K562 (cell line): ENCODE measurements around the gene BFSP2. TPM values are rescaled to one million over a fixed set of nuclear protein-coding genes. Genes with fewer than 3 reads are reported as not detected.

ENCODE experiments used
- ATAC-seq: fragments of 200-7000 bp; cut with Tn5 transposase; 3 replicates; pipeline ENCODE4 v1.9.1; 2020; ENCODE audit warnings: moderate library complexity
- BruUV-seq: library from RNA; stranded (reverse); fragments of 400-500 nt; replicated peaks from 2 replicates; lab custom pipeline; 2021; lab: Mats Ljungman, UMichigan
- CTCF ChIA-PET: fragments of 300-600 bp; formaldehyde crosslinking; extraction: SDS; loops from one replicate; lab custom pipeline; 2021; ENCODE audit warnings: low intra/inter-chr PET ratio; lab: Yijun Ruan, JAX
- POLR2A ChIA-PET: fragments of 300-600, 350-650 bp; sonication (Branson Sonifier 250); formaldehyde crosslinking; extraction: SDS; loops from one replicate; lab custom pipeline; 2021; ENCODE audit warnings: antibody characterized with exemption, inconsistent platforms; lab: Yijun Ruan, JAX
- DNase-seq, 4 experiments: peaks; one replicate each; pipeline versions ENCODE4 v3.0.0 to v3.0.0-alpha.2; 2011 to 2018; ENCODE audit warnings: low spot score in 3 of 4, mixed read lengths in 3 of 4; ENCODE audit errors: extremely low read depth in 1 of 4
- FAIRE-seq: peaks from 2 replicates; lab custom pipeline; 2011; peaks lifted over from hg19 to GRCh38; lab: Jason Lieb, UNC
- H2AFZ ChIP-seq: 2 replicates; pipeline ENCODE4 v1.6.0; 2011; ENCODE audit warnings: low read depth, low read length, control low read depth, inconsistent platforms
- H3K27ac ChIP-seq: fragments of 200-600 bp; 3 replicates; pipeline ENCODE4 v1.8.0; 2011; ENCODE audit warnings: low read depth, mild to moderate bottlenecking, control low read depth, inconsistent platforms, low read length, moderate library complexity, mixed read lengths; ENCODE audit errors: extremely low read depth
- H3K27me3 ChIP-seq, 2 experiments: fragments of 300-600 bp in 1 of 2; 2 replicates in 1 of 2; 3 replicates in 1 of 2; pipeline versions ENCODE4 v1.6.0 to v1.8.0; 2011; ENCODE audit warnings: inconsistent platforms in 2 of 2, low read length in 2 of 2, mild to moderate bottlenecking in 1 of 2, mixed read lengths in 1 of 2, moderate library complexity in 1 of 2; ENCODE audit not compliant: control insufficient read depth in 2 of 2, insufficient read depth in 2 of 2
- H3K36me3 ChIP-seq: fragments of 300-600 bp; 3 replicates; pipeline ENCODE4 v1.8.0; 2011; ENCODE audit warnings: mild to moderate bottlenecking, low read length, inconsistent platforms; ENCODE audit not compliant: control insufficient read depth, insufficient read depth
- H3K4me1 ChIP-seq, 2 experiments: fragments of 200-600 bp in 1 of 2; replicated peaks in 1 of 2; 2 replicates in 1 of 2; 3 replicates in 1 of 2; pipeline versions ENCODE4 v1.5.1 to v1.8.0; 2011; ENCODE audit warnings: inconsistent platforms in 2 of 2, low read length in 2 of 2, mild to moderate bottlenecking in 1 of 2, mixed read lengths in 1 of 2, moderate library complexity in 1 of 2; ENCODE audit not compliant: control insufficient read depth in 2 of 2, insufficient read depth in 2 of 2
- H3K4me2 ChIP-seq: 2 replicates; pipeline ENCODE4 v1.6.1; 2011; ENCODE audit warnings: low read length, control low read depth, inconsistent platforms, mixed read lengths; ENCODE audit not compliant: insufficient read depth
- H3K4me3 ChIP-seq: fragments of 200-600 bp; sonication (generic), shearing (Covaris generic); 2 replicates; pipeline ENCODE4 v1.5.1; 2016; ENCODE audit warnings: control low read depth, inconsistent platforms
- H3K79me2 ChIP-seq: fragments of 200-600 bp; 3 replicates; pipeline ENCODE4 v1.8.0; 2011; ENCODE audit warnings: low read length, inconsistent platforms; ENCODE audit not compliant: control insufficient read depth, insufficient read depth
- H3K9ac ChIP-seq, 2 experiments: 2 replicates each; pipeline versions ENCODE4 v1.6.0 to v1.6.1; 2011; ENCODE audit warnings: low read depth in 2 of 2, low read length in 2 of 2, control low read depth in 1 of 2, inconsistent platforms in 1 of 2, mild to moderate bottlenecking in 1 of 2, mixed read lengths in 1 of 2; ENCODE audit not compliant: insufficient read depth in 1 of 2
- H3K9me1 ChIP-seq: one replicate; pipeline ENCODE4 v1.6.0; 2011; ENCODE audit warnings: inconsistent platforms, mild to moderate bottlenecking, low read length, moderate library complexity; ENCODE audit not compliant: control insufficient read depth, insufficient read depth
- H3K9me3 ChIP-seq: replicated peaks from 2 replicates; pipeline ENCODE4 v1.5.1; 2011; ENCODE audit warnings: low read depth, low read length, inconsistent platforms; ENCODE audit not compliant: control insufficient read depth, insufficient read depth
- H4K20me1 ChIP-seq: replicated peaks from 2 replicates; pipeline ENCODE4 v1.6.1; 2011; ENCODE audit warnings: low read length, inconsistent platforms, mixed read lengths; ENCODE audit not compliant: control insufficient read depth, insufficient read depth
- CBX2 ChIP-seq: fragments of 200-600 bp; sonication (generic); IDR thresholded peaks from one replicate; pipeline ENCODE4 v1.6.1; 2012; ENCODE audit warnings: mild to moderate bottlenecking, low read length, inconsistent platforms; ENCODE audit not compliant: insufficient read depth, poor library complexity, severe bottlenecking
- COPS2 ChIP-seq: fragments of 450-650 bp; conservative IDR thresholded peaks from 2 replicates; pipeline ENCODE4 v1.6.1; 2016; ENCODE audit warnings: mild to moderate bottlenecking, moderate library complexity
- JUN ChIP-seq, 2 experiments: sonication (generic) in 1 of 2; formaldehyde crosslinking in 1 of 2; IDR thresholded peaks; 2 replicates each; pipeline versions ENCODE4 v1.6.1 to v1.8.0; 2012 to 2022; ENCODE audit warnings: borderline replicate concordance in 2 of 2, mild to moderate bottlenecking in 2 of 2, improper control_type of control experiment in 1 of 2, low read depth in 1 of 2, low read length in 1 of 2, missing genetic modification reagents in 1 of 2
- MAZ ChIP-seq, 2 experiments: fragments of 450-650 bp in 1 of 2; sonication (generic) in 1 of 2; formaldehyde crosslinking; IDR thresholded peaks in 1 of 2; conservative IDR thresholded peaks in 1 of 2; 2 replicates each; pipeline versions ENCODE4 v1.4.0 to v1.5.0; 2020; ENCODE audit warnings: mild to moderate bottlenecking in 1 of 2, missing genetic modification reagents in 1 of 2
- NCOA4 ChIP-seq: fragments of 450-650 bp; IDR thresholded peaks from 2 replicates; pipeline ENCODE4 v1.6.1; 2018; ENCODE audit warnings: mild to moderate bottlenecking; ENCODE audit not compliant: partially characterized antibody
- NFIX ChIP-seq: fragments of 250-450 bp; sonication (Bioruptor Pico); IDR thresholded peaks from 2 replicates; pipeline ENCODE4 v1.4.0; 2020; ENCODE audit warnings: low read depth, mild to moderate bottlenecking, moderate library complexity
- NFXL1 ChIP-seq: fragments of 450-650 bp; formaldehyde crosslinking; IDR thresholded peaks from 2 replicates; pipeline ENCODE4 v1.4.0; 2021; ENCODE audit warnings: mild to moderate bottlenecking
- POLR2H ChIP-seq: IDR thresholded peaks from 2 replicates; pipeline ENCODE4 v1.6.1; 2016; ENCODE audit warnings: missing genetic modification characterization, low read depth, mild to moderate bottlenecking, control low read depth, missing compliant biosample characterization, moderate library complexity
- SNIP1 ChIP-seq: fragments of 450-650 bp; IDR thresholded peaks from 2 replicates; pipeline ENCODE4 v1.7.1; 2017; ENCODE audit warnings: low read depth, mild to moderate bottlenecking
- SREBF2 ChIP-seq: sonication (generic); formaldehyde crosslinking; IDR thresholded peaks from 2 replicates; pipeline ENCODE4 v1.4.0; 2020; ENCODE audit warnings: mild to moderate bottlenecking, missing genetic modification reagents
- ZNF175 ChIP-seq: fragments of 200-800 bp; sonication (Bioruptor generic); IDR thresholded peaks from 2 replicates; pipeline ENCODE4 v1.6.1; 2016; ENCODE audit warnings: low read depth, mild to moderate bottlenecking, missing genetic modification characterization, missing compliant biosample characterization
- ZNF232 ChIP-seq: sonication (generic); formaldehyde crosslinking; IDR thresholded peaks from 2 replicates; pipeline ENCODE4 v1.8.0; 2022; ENCODE audit warnings: mild to moderate bottlenecking, missing genetic modification reagents
- ZNF253 ChIP-seq: fragments of 250-450 bp; sonication (Bioruptor Pico); conservative IDR thresholded peaks from 2 replicates; pipeline ENCODE4 v1.6.1; 2021; ENCODE audit warnings: mild to moderate bottlenecking
- WGBS: fragments of 100-300 bp; shearing (Covaris generic); methylation state at CpG from one replicate; pipeline ENCODE4 v1.1.6; 2016; ENCODE audit warnings: low coverage, mixed read lengths; ENCODE audit not compliant: insufficient coverage; ENCODE audit errors: missing lambda C conversion rate; 5-methylcytosine and 5-hydroxymethylcytosine counted together
- in situ Hi-C: fragments of 300-500 bp; cut with MboI; formaldehyde crosslinking; loops from 4 replicates; pipeline ENCODE4 v1.15.0; 2018; ENCODE audit warnings: inconsistent platforms, mixed read lengths
- intact Hi-C: fragments of 100-400 bp; cut with micrococcal nuclease; formaldehyde crosslinking; loops from 2 replicates; pipeline ENCODE4 v1.14.2; 2022
- polyA plus RNA-seq, 8 experiments: library from polyadenylated mRNA; depleted of rRNA in 4 of 8; stranded (reverse) in 5 of 8; unstranded in 3 of 8; fragments of >200 nt; fragmentation: Nextera tagmentation in 2 of 8; fragmentation: Illumina TruSeq in 1 of 8; extraction: Ambion mirVana in 2 of 8; extraction: Trizol in 1 of 8; gene quantifications; 2 replicates each; pipeline versions ENCODE4 v1.2.1 to v1.2.3, GENCODE V29; 2011 to 2014; ENCODE audit warnings: inconsistent platforms in 1 of 8, missing spikeins in 1 of 8
- total RNA-seq, 7 experiments: library from RNA; depleted of rRNA in 6 of 7; stranded (reverse); fragments of >200 nt in 6 of 7; fragmentation: Illumina TruSeq in 2 of 7; extraction: Trizol in 2 of 7; gene quantifications; 2 replicates each; pipeline versions ENCODE4 v1.2.1 to v1.2.3, GENCODE V29; 2011 to 2021; ENCODE audit warnings: low replicate concordance in 1 of 7
- TF ChIP-seq, protein P1 (sequence below): sonication (generic); IDR thresholded peaks from 2 replicates; pipeline ENCODE4 v1.6.1; 2016
- TF ChIP-seq, protein P2 (sequence below): fragments of 450-650 bp; formaldehyde crosslinking; IDR thresholded peaks from 2 replicates; pipeline ENCODE4 v1.4.0; 2022; ENCODE audit warnings: missing genetic modification characterization

BFSP2 gene
- total and polyA plus RNA-seq, 9 of the 15 experiments (the other 6 are each of a cell fraction or from before 2014, with no cell fraction given): not detected

DNA sequence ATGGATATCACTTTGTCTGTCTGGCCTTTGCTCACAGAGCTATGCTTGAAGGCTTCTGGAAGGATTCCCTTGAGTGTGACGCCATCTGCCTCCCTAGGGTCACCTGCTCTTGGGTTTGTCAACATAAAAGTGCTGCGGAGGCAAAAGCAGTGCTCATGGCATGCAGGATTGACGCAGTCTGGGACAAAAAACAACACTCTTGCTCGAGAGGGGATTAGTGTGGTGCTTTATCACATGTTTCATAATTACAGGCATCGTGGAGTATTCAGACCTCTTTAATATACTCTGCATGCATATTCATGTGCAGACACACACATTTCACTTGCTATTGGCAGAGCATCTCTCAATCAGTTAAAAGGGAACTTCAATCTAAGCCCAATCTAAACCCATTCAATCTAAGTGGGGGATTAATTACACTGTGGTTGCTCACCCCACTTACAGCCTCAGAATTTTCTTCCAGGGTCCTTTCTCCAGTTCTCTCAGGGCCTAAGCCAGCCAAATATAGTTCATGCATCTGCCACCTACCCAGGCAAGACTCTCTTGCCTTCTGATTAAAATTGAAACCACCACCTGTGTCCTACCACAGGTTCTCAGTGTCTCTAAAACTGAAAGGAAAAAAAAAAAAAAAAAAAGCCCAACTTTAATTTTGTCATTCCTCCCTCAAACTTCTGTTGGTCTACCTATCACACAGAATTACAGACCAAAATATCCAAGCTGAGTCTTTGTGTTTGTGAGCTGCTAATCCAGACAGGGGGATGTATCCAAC is 75.6 kb downstream of the BFSP2 start:
- Histone ChIP-seq H3K36me3 (no peaks in the 10 kb centered on the region), H3K9me3 (no peaks in the 10 kb centered on the region), H3K27ac (no peak overlapping the region), H3K4me1 (peaks cover 0 to 4% of the 10 kb centered on the region in 2 experiments; a peak in 1 of 5 replicates), H3K4me2 (no peak overlapping the region), H3K9ac (no peak overlapping the region)
- WGBS: 3% methylated on average over 5 of the region's 5 CpGs
- CTCF ChIA-PET: interaction anchor here (0.6 kb wide), 1 partner anchor 149 kb away, joined by 6 read pairs; no protein-coding TSS in a partner anchor
- FAIRE-seq (no peak), DNase-seq (no peak), ATAC-seq (no peak)
- intact Hi-C loops: no loop called here
- no TSS peak for BruUV-seq
- in situ Hi-C loops: no loop called here
- TF ChIP-seq ZNF253 (no peak), CBX2 (no peak), NCOA4 (no peak), MAZ (CRISPR knock-in tag; conservative IDR thresholded peaks at IDR 0.05 in 1 of 2, IDR thresholded peaks at IDR 0.05 in 1 of 2) (no peak), ZNF232 (no peak), POLR2H (tag) (no peak), JUN (IDR thresholded peaks at IDR 0.05; ENCODE audit: borderline replicate concordance, low read depth, low read length) (no peak), JUN (CRISPR knock-in tag; IDR thresholded peaks at IDR 0.05; ENCODE audit: borderline replicate concordance) (no peak), ZNF175 (CRISPR knock-in tag) (no peak), NFIX (CRISPR knock-in tag) (no peak), SNIP1 (no peak), NFXL1 (CRISPR knock-in tag) (no peak), COPS2 (no peak), SREBF2 (CRISPR knock-in tag) (no peak)
- TF ChIP-seq, protein P1, sequence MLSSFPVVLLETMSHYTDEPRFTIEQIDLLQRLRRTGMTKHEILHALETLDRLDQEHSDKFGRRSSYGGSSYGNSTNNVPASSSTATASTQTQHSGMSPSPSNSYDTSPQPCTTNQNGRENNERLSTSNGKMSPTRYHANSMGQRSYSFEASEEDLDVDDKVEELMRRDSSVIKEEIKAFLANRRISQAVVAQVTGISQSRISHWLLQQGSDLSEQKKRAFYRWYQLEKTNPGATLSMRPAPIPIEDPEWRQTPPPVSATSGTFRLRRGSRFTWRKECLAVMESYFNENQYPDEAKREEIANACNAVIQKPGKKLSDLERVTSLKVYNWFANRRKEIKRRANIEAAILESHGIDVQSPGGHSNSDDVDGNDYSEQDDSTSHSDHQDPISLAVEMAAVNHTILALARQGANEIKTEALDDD: no peak
- TF ChIP-seq, protein P2, sequence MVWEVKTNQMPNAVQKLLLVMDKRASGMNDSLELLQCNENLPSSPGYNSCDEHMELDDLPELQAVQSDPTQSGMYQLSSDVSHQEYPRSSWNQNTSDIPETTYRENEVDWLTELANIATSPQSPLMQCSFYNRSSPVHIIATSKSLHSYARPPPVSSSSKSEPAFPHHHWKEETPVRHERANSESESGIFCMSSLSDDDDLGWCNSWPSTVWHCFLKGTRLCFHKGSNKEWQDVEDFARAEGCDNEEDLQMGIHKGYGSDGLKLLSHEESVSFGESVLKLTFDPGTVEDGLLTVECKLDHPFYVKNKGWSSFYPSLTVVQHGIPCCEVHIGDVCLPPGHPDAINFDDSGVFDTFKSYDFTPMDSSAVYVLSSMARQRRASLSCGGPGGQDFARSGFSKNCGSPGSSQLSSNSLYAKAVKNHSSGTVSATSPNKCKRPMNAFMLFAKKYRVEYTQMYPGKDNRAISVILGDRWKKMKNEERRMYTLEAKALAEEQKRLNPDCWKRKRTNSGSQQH (CRISPR knock-in tag): no peak
- TF ChIP-seq, all 486 proteins: peak for 0
- Histone ChIP-seq H3K4me3 (no peak overlapping the region), H3K9me1 (no peaks in the 10 kb centered on the region), H3K79me2 (no peaks in the 10 kb centered on the region), H4K20me1 (no peaks in the 10 kb centered on the region), H2AFZ (no peak overlapping the region), H3K27me3 (peaks cover 0 to 22% of the 10 kb centered on the region in 2 experiments; a peak in 3 of 5 replicates)
- POLR2A ChIA-PET: no interaction called here
